Activated T-cell treated with anti-CD3 and anti-CD28 coated beads, Interleukin-2, amount 50 U/mL, for 4 hours (primary cell): ENCODE data around the gene ORMDL3. TPM values are rescaled to one million over a fixed set of nuclear protein-coding genes. Genes with fewer than 3 reads are reported as not detected.
A peak's percentile ranks its signal among the peaks of the same experiment; 100 is the strongest.
"Not testable (repeated sequence)": the region's sequence is repeated elsewhere in the genome, so short reads cannot be mapped to it uniquely, and the experiment has no call there.

Experiments
- ATAC-seq, 2 donors: fragments of 200-7000 bp; cut with Tn5 transposase; one replicate each; pipeline ENCODE4 v1.10.0; 2021
- DNase-seq: peaks from one replicate; pipeline ENCODE4 v3.0.0-alpha.2; 2020
- H3K27me3 Mint-ChIP-seq: one replicate; pipeline ENCODE4 v1.8.0; 2021; ENCODE audit warnings: low read depth, mixed read lengths
- H3K36me3 Mint-ChIP-seq: one replicate; pipeline ENCODE4 v1.8.0; 2022; ENCODE audit warnings: mixed read lengths; ENCODE audit not compliant: insufficient read depth
- H3K4me1 Mint-ChIP-seq: one replicate; pipeline ENCODE4 v1.8.0; 2021; ENCODE audit warnings: low read depth, mixed read lengths
- H3K4me3 Mint-ChIP-seq: one replicate; pipeline ENCODE4 v1.8.0; 2021; ENCODE audit warnings: mild to moderate bottlenecking, moderate library complexity, mixed read lengths
- H3K9me3 Mint-ChIP-seq: one replicate; pipeline ENCODE4 v1.8.0; 2021; ENCODE audit warnings: mixed read lengths
- total RNA-seq, 3 donors: library from RNA; stranded (reverse); gene quantifications; one replicate each; pipeline ENCODE4 v1.2.1, GENCODE V29; 2021

The ORMDL3 gene
- total RNA-seq, 3 donors from 2014 or later = 48.9 to 71.0 (median 52.1) TPM

GRCh38 chr17:39955726-39956225, 28.4 kb upstream of the ORMDL3 start:
- no peak for ATAC-seq
- Mint-ChIP-seq H3K4me1 (peaks cover 18% of the 10 kb centered on the region), H3K36me3 (no peaks in the 10 kb centered on the region), H3K4me3 (no peak overlapping the region), H3K9me3 (no peaks in the 10 kb centered on the region), H3K27me3 (no peaks in the 10 kb centered on the region)
- no peak for DNase-seq

DNA sequence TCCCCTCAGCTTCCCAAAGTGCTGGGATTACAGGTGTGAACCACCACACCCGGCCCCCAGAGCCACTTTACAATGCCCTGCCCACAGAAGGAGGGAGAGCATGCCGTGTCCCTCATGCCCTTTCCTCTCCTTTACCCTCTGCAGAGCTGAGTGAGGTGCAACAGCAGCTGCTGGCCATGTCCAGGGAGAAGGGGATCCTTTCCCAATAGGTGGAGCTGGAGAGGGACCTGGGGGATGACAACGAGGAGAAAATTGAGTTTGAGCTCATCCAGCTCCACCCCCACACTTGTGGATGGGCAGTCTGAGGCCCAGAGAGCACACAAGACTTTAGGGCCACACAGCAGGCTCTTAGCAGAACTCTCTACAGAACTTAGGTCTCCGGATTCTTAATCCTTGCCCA, 27.5 kb upstream of the ORMDL3 start:
- ATAC-seq (no peak), DNase-seq (no peak)
- H3K9me3 Mint-ChIP-seq = no peaks in the 10 kb centered on the region
- no peak overlapping the region for H3K4me3 Mint-ChIP-seq
- H3K27me3 Mint-ChIP-seq = no peaks in the 10 kb centered on the region
- H3K36me3 Mint-ChIP-seq = no peaks in the 10 kb centered on the region
- peaks cover 18% of the 10 kb centered on the region for H3K4me1 Mint-ChIP-seq

DNA sequence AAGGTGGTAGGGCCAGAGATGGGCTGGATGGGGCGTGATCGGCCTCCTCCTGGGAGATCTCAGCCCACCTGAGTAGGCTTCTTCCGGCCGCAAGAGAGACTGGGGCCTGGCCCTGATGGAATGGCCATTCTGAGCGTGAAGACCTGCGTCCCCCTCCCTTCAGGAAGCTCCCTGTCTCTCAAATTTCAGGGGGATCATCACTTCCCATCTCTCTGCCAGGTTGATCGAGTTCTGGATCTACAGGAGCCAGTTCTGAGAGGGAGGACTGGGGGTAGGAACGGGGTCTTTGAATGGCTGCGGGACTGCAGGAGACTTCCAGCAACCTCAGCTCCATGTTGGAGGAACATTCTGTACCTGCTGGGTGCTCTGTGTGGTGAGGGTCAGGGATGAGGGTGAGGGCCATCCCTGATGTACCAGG, 26.1 kb upstream of the ORMDL3 start:
- Mint-ChIP-seq H3K4me3 (peak overlapping the region; percentile 76), H3K27me3 (no peaks in the 10 kb centered on the region), H3K36me3 (no peaks in the 10 kb centered on the region), H3K9me3 (no peaks in the 10 kb centered on the region), H3K4me1 (peaks cover 14% of the 10 kb centered on the region)
- ATAC-seq = no peak
- DNase-seq = no peak

GRCh38 chr17:39952680-39953470, 25.5 kb upstream of the ORMDL3 start:
- Mint-ChIP-seq H3K4me3 (peak overlapping the region; percentile 76), H3K9me3 (no peaks in the 10 kb centered on the region), H3K27me3 (no peaks in the 10 kb centered on the region), H3K4me1 (peaks cover 17% of the 10 kb centered on the region), H3K36me3 (no peaks in the 10 kb centered on the region)
- ATAC-seq = peak; percentile 85
- DNase-seq = peak; percentile 95

- Mint-ChIP-seq H3K4me1 (peaks cover 23% of the 10 kb centered on the region), H3K36me3 (no peaks in the 10 kb centered on the region), H3K27me3 (no peaks in the 10 kb centered on the region), H3K9me3 (no peaks in the 10 kb centered on the region), H3K4me3 (peak overlapping the region; percentile 64)
- DNase-seq (no peak), ATAC-seq (peak; percentile 10 to 15)
Measured at GRCh38 chr17:39951924-39952679, 24.7 kb upstream of the ORMDL3 start.

DNA sequence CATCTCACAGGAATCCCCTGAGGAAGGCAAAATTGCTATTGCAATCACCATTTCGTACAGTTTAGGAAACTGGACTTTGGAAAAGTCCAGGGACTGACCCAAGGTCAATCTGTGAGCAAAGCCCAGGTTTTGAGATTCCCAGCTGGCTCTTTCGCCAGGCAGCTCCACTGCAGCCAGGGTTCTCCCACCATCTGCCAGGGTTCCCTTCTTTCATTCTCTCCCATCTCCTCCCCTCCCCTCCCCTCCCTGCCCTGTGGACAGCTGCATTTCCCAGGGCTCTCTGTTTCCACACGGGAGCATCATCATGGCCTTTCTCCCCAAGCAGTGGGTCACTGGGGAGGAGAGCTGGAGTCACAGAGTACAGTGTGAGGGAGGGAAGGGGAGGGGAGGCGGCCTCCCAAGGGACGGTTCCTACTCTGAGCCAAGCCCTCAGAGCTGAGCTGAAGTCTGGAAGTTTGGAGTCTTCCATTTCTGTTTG, 23.5 kb upstream of the ORMDL3 start:
- Mint-ChIP-seq H3K9me3 (no peaks in the 10 kb centered on the region), H3K4me3 (no peak overlapping the region), H3K27me3 (no peaks in the 10 kb centered on the region), H3K4me1 (peaks cover 23% of the 10 kb centered on the region), H3K36me3 (no peaks in the 10 kb centered on the region)
- no peak for DNase-seq
- ATAC-seq = no peak

- no peak overlapping the region for H3K4me3 Mint-ChIP-seq
- no peak for DNase-seq
- H3K36me3 Mint-ChIP-seq = no peaks in the 10 kb centered on the region
- ATAC-seq = no peak
- no peaks in the 10 kb centered on the region for H3K9me3 Mint-ChIP-seq
- peaks cover 23% of the 10 kb centered on the region for H3K4me1 Mint-ChIP-seq
- H3K27me3 Mint-ChIP-seq = no peaks in the 10 kb centered on the region
Measured at GRCh38 chr17:39949028-39949427, 21.6 kb upstream of the ORMDL3 start.

DNA sequence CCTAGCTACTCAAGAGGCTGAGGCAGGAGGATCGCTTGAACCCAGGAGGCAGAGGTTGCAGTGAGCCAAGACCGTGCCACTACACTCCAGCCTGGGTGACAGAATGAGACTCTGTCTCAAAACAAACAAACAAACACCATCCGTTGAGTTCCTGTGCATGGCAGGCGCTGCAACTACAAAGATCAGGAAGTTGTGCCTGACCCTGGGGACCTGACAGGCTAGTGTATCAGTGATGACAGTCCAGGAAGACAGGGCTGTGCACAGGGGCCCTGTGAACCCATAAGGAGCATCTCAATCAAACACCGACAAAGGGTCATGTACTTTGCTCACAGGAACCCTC, 21.1 kb upstream of the ORMDL3 start:
- H3K4me1 Mint-ChIP-seq = peaks cover 20% of the 10 kb centered on the region
- H3K36me3 Mint-ChIP-seq, H3K9me3 Mint-ChIP-seq, H3K4me3 Mint-ChIP-seq, ATAC-seq, DNase-seq, H3K27me3 Mint-ChIP-seq: not testable (repeated sequence)

- ATAC-seq = no peak
- DNase-seq = no peak
- Mint-ChIP-seq H3K36me3 (no peaks in the 10 kb centered on the region), H3K27me3 (peaks cover 2% of the 10 kb centered on the region), H3K4me1 (peaks cover 12% of the 10 kb centered on the region), H3K9me3 (no peaks in the 10 kb centered on the region), H3K4me3 (no peak overlapping the region)
Measured at GRCh38 chr17:39946551-39947330, 19.3 kb upstream of the ORMDL3 start.

- peaks cover 21% of the 10 kb centered on the region for H3K4me1 Mint-ChIP-seq
- ATAC-seq = no peak
- DNase-seq = no peak
- H3K4me3 Mint-ChIP-seq = no peak overlapping the region
- no peaks in the 10 kb centered on the region for H3K9me3 Mint-ChIP-seq
- no peaks in the 10 kb centered on the region for H3K36me3 Mint-ChIP-seq
- peaks cover 2% of the 10 kb centered on the region for H3K27me3 Mint-ChIP-seq
Measured at GRCh38 chr17:39944393-39944711, 17.0 kb upstream of the ORMDL3 start.

DNA sequence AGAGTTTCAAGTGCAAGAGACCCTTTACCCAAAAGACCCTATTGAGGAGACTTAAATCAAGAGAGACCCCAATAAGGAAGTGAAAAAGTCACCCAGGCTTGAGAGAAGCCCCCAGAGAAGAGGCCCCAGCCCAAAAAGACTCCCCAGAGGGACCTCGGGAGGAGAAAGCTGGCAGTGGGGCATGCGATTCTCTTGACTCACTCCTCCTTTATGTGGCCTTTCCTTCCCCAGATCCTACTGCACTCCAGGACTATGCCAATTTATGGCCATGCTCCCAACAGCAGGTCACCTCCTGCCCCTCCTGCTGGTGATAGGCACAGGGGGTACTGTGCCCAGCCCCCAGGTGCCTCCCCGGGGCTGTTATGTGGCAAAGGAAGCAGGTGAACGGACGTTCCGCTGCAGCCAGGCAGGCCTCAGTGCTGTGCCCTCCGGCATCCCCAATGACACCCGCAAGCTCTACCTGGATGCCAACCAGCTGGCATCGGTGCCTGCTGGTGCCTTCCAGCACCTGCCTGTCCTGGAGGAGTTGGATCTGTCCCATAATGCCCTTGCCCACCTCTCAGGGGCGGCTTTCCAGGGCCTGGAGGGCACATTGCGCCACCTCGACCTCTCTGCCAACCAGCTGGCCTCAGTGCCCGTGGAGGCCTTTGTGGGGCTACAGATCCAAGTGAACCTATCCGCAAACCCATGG, 16.4 kb upstream of the ORMDL3 start:
- no peak overlapping the region for H3K4me3 Mint-ChIP-seq
- H3K4me1 Mint-ChIP-seq = peaks cover 24% of the 10 kb centered on the region
- no peaks in the 10 kb centered on the region for H3K9me3 Mint-ChIP-seq
- peaks cover 2% of the 10 kb centered on the region for H3K27me3 Mint-ChIP-seq
- DNase-seq (no peak), ATAC-seq (no peak)
- no peaks in the 10 kb centered on the region for H3K36me3 Mint-ChIP-seq

DNA sequence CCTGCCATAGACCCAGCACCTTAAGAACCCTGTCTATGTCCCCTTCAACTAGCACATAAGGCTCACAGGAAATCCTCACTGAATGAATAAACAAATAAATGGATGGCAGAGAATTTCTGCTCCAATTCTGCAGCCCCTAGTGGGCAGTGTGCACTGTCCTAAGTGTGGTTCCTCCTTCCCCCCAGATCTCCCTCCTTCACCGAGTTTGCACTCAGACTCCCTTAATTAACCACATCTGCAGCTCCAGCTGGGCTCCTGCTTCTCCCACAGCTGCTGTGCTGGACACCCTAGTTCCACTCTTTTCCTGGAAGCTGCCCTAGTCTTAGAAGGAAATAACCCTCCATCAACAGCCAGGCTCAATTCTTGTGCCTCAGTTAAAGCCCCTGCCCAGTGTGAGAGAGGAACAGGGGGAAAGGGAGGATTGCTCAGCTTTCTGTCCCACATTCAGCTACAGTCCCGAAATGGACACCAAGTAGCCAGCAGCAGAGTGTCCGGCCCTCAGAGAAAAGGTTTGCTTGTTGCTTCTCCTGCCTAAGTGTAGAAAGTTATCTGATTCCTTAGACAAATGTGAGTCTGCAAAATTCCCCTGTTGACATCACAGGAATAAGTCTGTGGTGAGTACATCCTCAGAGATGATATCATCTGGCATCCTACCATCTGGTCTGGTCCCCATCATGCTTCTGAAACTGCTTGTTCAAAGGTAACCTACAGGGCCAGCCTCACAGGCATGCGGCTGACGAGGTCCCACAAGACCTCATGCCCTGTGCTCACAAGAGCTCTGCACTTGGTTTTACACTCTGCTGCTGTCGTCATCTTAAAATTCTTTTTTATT, 12.4 kb upstream of the ORMDL3 start:
- H3K4me3 Mint-ChIP-seq = no peak overlapping the region
- DNase-seq = peak; percentile 21
- peaks cover 14% of the 10 kb centered on the region for H3K4me1 Mint-ChIP-seq
- H3K36me3 Mint-ChIP-seq = no peaks in the 10 kb centered on the region
- peak; percentile 97 for ATAC-seq
- H3K9me3 Mint-ChIP-seq = no peaks in the 10 kb centered on the region
- H3K27me3 Mint-ChIP-seq = peaks cover 2% of the 10 kb centered on the region

DNA sequence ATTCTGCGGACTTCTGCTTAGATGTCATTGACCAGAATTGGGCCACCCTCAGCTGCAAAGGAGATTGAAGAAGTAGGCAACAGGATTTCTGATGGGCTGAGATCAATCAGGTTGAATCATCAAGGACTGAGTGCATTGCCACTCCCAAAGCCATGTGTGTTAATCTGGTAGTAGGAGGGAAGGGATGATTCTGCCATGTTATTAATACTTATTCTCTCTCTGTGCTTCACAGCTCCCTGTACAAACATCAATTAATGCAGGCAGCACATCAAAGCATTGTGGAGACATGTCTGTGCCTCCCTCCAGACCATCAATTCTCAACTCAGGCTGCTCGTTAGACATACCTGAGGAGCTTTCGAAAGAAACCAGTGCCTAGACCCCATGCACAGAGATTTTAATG, 11.7 kb upstream of the ORMDL3 start:
- Mint-ChIP-seq H3K4me3 (no peak overlapping the region), H3K4me1 (peaks cover 14% of the 10 kb centered on the region), H3K27me3 (peaks cover 2% of the 10 kb centered on the region), H3K9me3 (no peaks in the 10 kb centered on the region), H3K36me3 (no peaks in the 10 kb centered on the region)
- ATAC-seq = no peak
- DNase-seq = no peak
